ACC112 (cell line): ENCODE measurements around the gene RBFOX2.
"Not testable (repeated sequence)": the region's sequence is repeated elsewhere in the genome, so short reads cannot be mapped to it uniquely, and the experiment has no call there.

Source experiments
- H2AFZ ChIP-seq: fragments of 200-600 bp; sonication (generic); one replicate; pipeline ENCODE4 v1.6.0; 2017; ENCODE audit warnings: antibody characterized with exemption, low read length; ENCODE audit not compliant: unreplicated experiment
- H3K27ac ChIP-seq: fragments of 200-600 bp; sonication (generic); 2 replicates; pipeline ENCODE4 v1.5.1; 2014; ENCODE audit warnings: low read depth, mild to moderate bottlenecking, antibody characterized with exemption, low read length, moderate library complexity
- H3K27me3 ChIP-seq: fragments of 200-600 bp; sonication (generic); 2 replicates; pipeline ENCODE4 v1.6.1; 2014; ENCODE audit warnings: mild to moderate bottlenecking, antibody characterized with exemption, low read length, moderate library complexity, mixed read lengths; ENCODE audit not compliant: insufficient read depth
- H3K36me3 ChIP-seq: fragments of 200-600 bp; sonication (generic); 2 replicates; pipeline ENCODE4 v1.6.1; 2016; ENCODE audit warnings: mild to moderate bottlenecking, antibody characterized with exemption, low read length, moderate library complexity, mixed read lengths; ENCODE audit not compliant: insufficient read depth
- H3K4me1 ChIP-seq: fragments of 200-600 bp; sonication (generic); one replicate; pipeline ENCODE4 v1.6.1; 2016; ENCODE audit warnings: low read length, mixed read lengths; ENCODE audit not compliant: insufficient read depth, unreplicated experiment, control insufficient read depth
- H3K4me3 ChIP-seq: fragments of 200-600 bp; sonication (generic); 2 replicates; pipeline ENCODE4 v1.5.1; 2014; ENCODE audit warnings: mild to moderate bottlenecking, low read depth, low read length
- H3K79me2 ChIP-seq: fragments of 200-600 bp; sonication (generic); one replicate; pipeline ENCODE4 v1.6.0; 2016; ENCODE audit warnings: low read length; ENCODE audit not compliant: control insufficient read depth, unreplicated experiment, insufficient read depth

RBFOX2 gene

DNA sequence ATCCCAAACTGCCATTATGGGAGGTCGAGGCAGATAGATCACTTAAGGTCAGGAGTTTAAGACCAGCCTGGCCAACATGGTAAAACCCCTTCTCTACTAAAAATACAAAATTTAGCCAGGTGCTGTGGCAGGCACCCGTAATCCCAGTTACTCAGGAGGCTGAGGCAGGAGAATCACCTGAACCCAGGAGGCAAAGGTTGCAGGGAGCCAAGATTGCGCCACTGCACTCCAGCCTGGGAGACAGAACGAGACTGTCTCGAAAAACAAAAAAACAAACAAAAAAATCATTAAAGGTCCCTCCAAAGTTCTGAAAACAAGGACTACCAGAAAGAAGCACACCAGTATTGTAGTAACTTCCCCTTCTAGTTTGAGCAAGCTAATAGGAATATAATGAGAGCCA lies 34.9 kb downstream of the RBFOX2 start:
- H3K4me3 ChIP-seq, H3K27me3 ChIP-seq, H3K27ac ChIP-seq, H3K36me3 ChIP-seq, H2AFZ ChIP-seq: not testable (repeated sequence)
- H3K79me2 ChIP-seq = peaks cover 14% of the 10 kb centered on the region
- peaks cover 25% of the 10 kb centered on the region for H3K4me1 ChIP-seq

DNA sequence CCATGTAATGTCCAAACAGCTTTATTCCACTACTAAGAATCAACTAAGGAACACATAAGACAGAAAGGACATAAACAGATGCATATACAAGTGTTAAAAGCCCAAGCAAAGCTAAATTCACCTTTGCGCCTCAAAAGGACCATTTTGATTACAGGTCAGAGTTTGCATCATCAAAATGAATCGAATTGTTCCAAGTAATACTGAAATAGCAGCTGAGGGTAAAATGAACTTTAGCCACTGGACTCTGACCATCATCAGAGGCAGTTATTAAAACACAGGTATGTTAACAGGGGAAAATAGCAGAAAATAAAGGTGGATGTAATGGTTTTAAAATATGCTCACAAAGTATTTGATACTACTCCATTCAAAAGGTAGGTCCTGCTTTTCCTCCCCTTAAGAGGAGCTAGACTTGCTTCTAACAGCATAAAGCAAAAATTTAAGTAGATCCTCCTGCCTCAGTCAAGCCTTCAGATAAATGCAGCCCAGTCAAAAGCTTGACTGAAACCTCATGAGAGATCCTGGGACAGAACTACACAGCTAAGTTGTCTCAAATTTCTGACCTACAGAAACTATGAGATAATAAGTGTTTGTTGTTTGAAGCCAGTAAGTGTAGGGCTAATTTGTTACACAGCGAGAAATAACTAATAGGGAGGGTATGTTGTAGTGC lies 35.4 kb downstream of the RBFOX2 start:
- H3K27me3 ChIP-seq = no peaks in the 10 kb centered on the region
- H3K4me3 ChIP-seq = no peak overlapping the region
- no peak overlapping the region for H3K27ac ChIP-seq
- no peaks in the 10 kb centered on the region for H3K36me3 ChIP-seq
- peaks cover 25% of the 10 kb centered on the region for H3K4me1 ChIP-seq
- H3K79me2 ChIP-seq = peaks cover 11% of the 10 kb centered on the region
- H2AFZ ChIP-seq = no peak overlapping the region

DNA sequence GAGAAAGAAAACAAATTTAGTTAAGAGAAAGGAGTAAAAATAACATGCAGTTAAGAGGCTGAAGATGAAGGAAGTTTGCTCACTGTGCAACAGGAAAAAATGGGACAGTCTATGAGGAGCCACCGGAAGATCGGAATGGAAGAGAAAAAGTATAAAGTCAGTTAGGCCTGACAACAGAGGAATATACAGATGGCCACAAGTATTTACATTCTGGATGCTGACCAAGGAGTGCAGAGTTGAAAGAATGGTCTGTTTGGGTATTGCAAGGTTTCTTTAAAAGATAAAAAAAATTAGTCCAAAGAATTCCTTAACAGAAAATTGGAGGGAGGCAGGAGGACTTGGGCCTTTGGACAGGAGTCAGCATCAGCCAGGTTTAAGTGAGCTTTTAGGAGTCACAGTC lies 37.5 kb downstream of the RBFOX2 start:
- Histone ChIP-seq H3K27me3 (no peaks in the 10 kb centered on the region), H3K4me3 (no peak overlapping the region), H3K79me2 (peaks cover 12% of the 10 kb centered on the region), H3K36me3 (no peaks in the 10 kb centered on the region), H3K27ac (no peak overlapping the region), H3K4me1 (peaks cover 21% of the 10 kb centered on the region), H2AFZ (no peak overlapping the region)

DNA sequence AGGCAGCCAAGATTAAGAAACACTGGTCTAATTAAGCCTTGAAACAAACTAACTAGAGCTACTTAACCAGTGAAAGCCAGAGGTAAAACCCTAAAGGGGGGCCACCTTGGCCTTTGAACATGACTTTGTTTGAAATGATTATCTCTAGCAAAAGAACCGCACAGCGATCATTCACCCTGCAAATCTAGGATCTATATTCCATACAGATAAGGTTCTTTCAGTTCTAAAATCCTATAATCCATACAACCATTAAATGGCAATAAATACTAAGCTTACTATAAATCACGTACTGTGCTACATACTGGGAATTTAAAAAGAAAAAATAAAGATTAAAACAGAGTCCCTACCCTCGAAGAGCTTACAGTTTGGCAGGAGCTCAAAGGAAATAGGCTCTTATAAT lies 40.6 kb downstream of the RBFOX2 start:
- H3K79me2 ChIP-seq = peaks cover 27% of the 10 kb centered on the region
- H3K4me1 ChIP-seq = peaks cover 5% of the 10 kb centered on the region
- no peak overlapping the region for H2AFZ ChIP-seq
- no peak overlapping the region for H3K27ac ChIP-seq
- no peaks in the 10 kb centered on the region for H3K36me3 ChIP-seq
- no peaks in the 10 kb centered on the region for H3K27me3 ChIP-seq
- H3K4me3 ChIP-seq = no peak overlapping the region

DNA sequence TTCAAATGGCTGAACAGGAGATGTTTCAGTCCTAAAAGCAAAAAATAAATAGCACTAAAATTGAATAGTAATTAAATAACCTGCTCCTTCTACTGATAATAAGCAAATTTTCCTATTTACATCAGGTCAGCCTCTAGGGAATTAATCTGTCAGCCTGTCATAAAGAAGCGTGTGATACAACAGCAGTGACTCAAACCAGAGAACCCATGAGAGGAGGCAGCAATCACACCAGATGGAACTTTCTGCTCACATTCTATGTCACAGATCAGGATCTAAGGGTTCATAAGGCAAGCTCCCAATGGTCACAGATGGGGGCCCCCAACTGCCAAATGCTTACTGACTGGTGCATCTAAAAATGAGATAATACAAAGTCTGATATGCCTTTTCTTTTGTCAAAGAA lies 41.1 kb downstream of the RBFOX2 start:
- Histone ChIP-seq H3K4me1 (peaks cover 5% of the 10 kb centered on the region), H3K79me2 (peaks cover 28% of the 10 kb centered on the region), H3K27ac (no peak overlapping the region)

DNA sequence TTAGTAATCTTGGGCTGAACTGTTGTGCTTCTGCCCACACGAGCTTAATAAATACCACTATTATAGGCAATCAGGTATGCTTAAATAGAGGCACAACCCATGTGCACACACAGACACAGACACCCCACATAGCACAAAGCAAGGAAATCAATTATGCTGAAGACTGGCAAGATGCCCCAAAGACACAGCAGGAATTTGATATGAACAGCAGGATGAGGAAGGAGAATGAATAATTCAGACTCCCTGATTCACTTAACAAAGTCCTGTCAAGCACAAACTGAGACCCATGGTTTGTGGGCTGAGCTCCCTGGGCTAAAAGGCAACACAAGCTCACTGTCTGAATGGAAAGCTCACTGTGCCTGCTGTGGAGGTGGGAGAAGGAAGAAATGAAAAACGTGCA lies 42.5 kb downstream of the RBFOX2 start:
- no peak overlapping the region for H2AFZ ChIP-seq
- H3K27me3 ChIP-seq = no peaks in the 10 kb centered on the region
- no peak overlapping the region for H3K4me3 ChIP-seq
- peaks cover 28% of the 10 kb centered on the region for H3K79me2 ChIP-seq
- H3K27ac ChIP-seq = no peak overlapping the region
- H3K4me1 ChIP-seq = peaks cover 5% of the 10 kb centered on the region
- H3K36me3 ChIP-seq = no peaks in the 10 kb centered on the region

More for the DNA sequence above, 41.1 kb downstream of the RBFOX2 start:
- Histone ChIP-seq H3K36me3 (no peaks in the 10 kb centered on the region), H3K4me3 (no peak overlapping the region), H3K27me3 (no peaks in the 10 kb centered on the region), H2AFZ (no peak overlapping the region)

DNA sequence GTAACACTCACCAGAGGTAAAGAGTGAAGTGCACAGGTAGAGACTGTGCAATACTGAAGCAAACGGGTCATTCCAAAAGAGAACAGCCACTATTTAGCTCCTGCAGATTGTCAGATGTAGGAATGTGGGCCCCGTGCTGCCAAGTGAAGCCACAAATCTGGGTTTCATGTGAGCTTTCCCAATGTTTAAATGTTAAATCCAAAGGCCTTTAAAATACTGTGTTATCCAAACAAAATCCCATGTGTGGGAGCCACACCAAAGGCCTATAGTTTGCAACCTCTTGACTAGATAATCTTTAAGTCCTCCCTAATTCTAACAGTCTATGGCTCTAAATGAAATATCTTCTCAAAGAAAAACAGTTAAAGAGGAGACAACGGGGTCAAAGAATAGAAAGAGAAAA lies 43.3 kb downstream of the RBFOX2 start:
- H3K27ac ChIP-seq = no peak overlapping the region
- H3K4me1 ChIP-seq = peaks cover 5% of the 10 kb centered on the region
- no peaks in the 10 kb centered on the region for H3K36me3 ChIP-seq
- H3K79me2 ChIP-seq = peaks cover 28% of the 10 kb centered on the region
- no peak overlapping the region for H2AFZ ChIP-seq
- H3K27me3 ChIP-seq = no peaks in the 10 kb centered on the region
- H3K4me3 ChIP-seq = no peak overlapping the region

DNA sequence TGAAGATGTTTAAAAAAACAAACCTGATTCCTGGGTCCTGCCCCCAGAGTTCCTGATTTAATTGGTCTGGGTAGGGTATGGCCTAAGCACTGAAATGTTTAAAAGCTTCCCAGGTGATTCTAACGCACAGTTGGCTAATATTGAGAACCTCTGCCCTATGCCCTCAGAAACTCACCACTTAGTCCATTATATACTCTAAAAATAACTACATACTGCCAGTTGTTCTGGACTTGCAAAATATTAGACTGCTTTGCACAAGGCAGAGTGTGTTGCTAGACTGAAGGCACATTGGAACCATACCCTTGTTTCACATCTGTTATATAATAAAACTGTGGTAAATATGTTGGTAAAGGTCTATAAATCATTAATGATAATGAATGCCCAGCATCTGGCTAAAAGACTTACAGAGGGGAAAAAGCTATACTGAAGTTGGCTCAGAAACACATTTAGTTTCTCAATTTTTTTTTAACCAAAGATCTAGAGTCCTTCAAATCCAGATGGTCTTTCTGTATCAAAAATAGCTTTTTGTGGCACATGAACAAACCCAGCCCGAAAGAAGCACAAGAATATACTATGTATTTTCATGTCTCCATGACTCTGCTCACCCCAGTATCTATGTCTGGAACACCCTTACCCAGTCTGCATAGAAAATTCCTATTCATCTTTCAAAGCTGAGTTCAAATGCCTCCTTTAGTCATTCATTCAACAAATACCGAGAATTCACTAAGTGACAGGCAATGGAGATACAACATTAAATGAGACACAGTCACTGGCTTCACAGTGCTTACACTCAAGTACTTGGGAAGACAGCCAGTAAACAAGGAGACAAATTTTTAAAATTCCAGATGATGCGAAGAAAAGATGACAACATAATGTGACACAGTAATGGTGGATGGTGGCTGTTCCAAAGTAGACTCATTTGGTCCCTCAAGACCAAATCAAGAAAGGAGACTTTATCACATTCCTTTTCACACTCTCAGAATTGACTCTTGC lies 44.1 kb downstream of the RBFOX2 start:
- Histone ChIP-seq H3K79me2 (peaks cover 28% of the 10 kb centered on the region), H2AFZ (no peak overlapping the region), H3K36me3 (no peaks in the 10 kb centered on the region), H3K4me3 (no peak overlapping the region), H3K27ac (no peak overlapping the region), H3K4me1 (peaks cover 5% of the 10 kb centered on the region), H3K27me3 (no peaks in the 10 kb centered on the region)

DNA sequence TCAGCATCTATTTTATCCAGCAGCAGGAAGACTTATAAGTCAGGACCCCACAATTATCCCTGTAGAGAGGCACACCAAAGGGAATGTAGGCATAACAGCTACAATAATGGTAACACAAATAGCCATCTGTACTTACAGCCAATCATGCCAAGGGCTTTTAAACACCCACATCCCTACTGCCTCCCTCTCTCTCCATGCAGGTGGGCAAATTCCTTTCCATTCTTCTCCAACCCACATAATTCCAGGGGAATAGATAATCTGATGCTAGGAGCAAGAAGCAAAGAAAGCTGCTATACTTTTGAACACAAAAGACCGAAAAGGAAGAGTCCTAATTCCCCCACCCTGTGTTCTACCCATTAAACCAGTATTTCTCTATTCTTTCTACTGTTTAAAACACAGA lies 46.7 kb downstream of the RBFOX2 start:
- H3K79me2 ChIP-seq = peaks cover 31% of the 10 kb centered on the region
- H3K27me3 ChIP-seq = no peaks in the 10 kb centered on the region
- H2AFZ ChIP-seq = no peak overlapping the region
- H3K27ac ChIP-seq = no peak overlapping the region
- H3K36me3 ChIP-seq = no peaks in the 10 kb centered on the region
- no peak overlapping the region for H3K4me3 ChIP-seq
- H3K4me1 ChIP-seq = no peaks in the 10 kb centered on the region

DNA sequence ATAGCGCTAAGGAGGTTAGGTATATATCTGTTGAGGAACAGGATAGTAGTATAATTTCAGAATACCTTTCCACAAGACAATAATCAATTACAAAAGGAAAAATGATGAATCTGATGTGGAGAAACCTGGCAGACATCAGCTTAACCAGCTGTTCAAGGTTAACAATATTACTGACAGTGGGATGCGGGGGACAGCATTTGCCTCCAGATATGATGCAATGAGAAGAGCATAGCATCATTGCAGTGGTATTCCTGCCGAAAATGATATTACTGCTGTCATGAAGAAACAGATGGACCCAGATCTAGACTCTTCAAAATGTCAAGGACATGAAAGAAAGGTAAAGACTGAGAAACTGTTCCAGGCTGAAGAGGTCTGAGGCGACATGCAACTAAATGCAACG lies 49.7 kb downstream of the RBFOX2 start:
- no peak overlapping the region for H2AFZ ChIP-seq
- no peaks in the 10 kb centered on the region for H3K27me3 ChIP-seq
- no peak overlapping the region for H3K27ac ChIP-seq
- H3K79me2 ChIP-seq = peaks cover 28% of the 10 kb centered on the region
- H3K4me1 ChIP-seq = peaks cover 4% of the 10 kb centered on the region
- no peaks in the 10 kb centered on the region for H3K36me3 ChIP-seq
- H3K4me3 ChIP-seq = no peak overlapping the region

DNA sequence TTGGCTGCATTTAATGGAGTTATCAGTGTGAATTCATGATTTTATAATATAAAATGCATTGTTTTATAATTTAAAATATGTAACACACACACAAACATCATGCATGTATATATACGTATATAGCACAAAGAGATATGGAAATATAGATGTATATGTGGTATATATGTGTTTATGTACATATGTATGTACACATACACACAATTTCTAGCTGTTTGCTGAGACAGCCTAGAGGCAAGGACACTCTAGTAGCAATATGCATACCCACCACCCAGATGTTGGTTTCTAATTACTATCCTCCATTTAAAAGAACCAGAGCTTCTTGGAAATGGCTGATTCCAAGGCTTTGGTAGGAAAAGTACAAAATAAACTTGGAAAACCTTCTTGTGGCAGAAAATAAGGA lies 50.4 kb downstream of the RBFOX2 start:
- Histone ChIP-seq H3K36me3 (no peaks in the 10 kb centered on the region), H3K27me3 (no peaks in the 10 kb centered on the region), H2AFZ (no peak overlapping the region), H3K79me2 (peaks cover 24% of the 10 kb centered on the region), H3K4me1 (peaks cover 10% of the 10 kb centered on the region), H3K27ac (no peak overlapping the region), H3K4me3 (no peak overlapping the region)
